Skeletal muscle tissue (tissue), 4 donors: ENCODE results near the gene P4HB. TPM values are rescaled to one million over a fixed set of nuclear protein-coding genes. Genes with fewer than 3 reads are reported as not detected.

Experiments used
- H3K27ac ChIP-seq: one replicate; pipeline ENCODE4 v1.7.0; 2013; ENCODE audit warnings: mild to moderate bottlenecking, low read depth, low read length, inconsistent platforms
- H3K27me3 ChIP-seq, 3 donors: one replicate each; pipeline ENCODE4 v1.7.0; 2013; ENCODE audit warnings: low read length in 3 of 3; ENCODE audit not compliant: control insufficient read depth in 3 of 3, insufficient read depth in 3 of 3
- H3K36me3 ChIP-seq, 3 donors: one replicate each; pipeline ENCODE4 v1.7.0; 2013; ENCODE audit warnings: low read length in 3 of 3; ENCODE audit not compliant: control insufficient read depth in 3 of 3, insufficient read depth in 3 of 3
- H3K4me1 ChIP-seq, 3 donors: one replicate each; pipeline ENCODE4 v1.7.0; 2013; ENCODE audit warnings: low read length in 3 of 3, mild to moderate bottlenecking in 3 of 3; ENCODE audit not compliant: control insufficient read depth in 3 of 3, insufficient read depth in 3 of 3
- H3K4me3 ChIP-seq, 3 donors: one replicate each; pipeline ENCODE4 v1.7.0; 2013; ENCODE audit warnings: low read length in 3 of 3
- H3K9ac ChIP-seq, 3 donors: one replicate each; pipeline ENCODE4 v1.7.0; 2013; ENCODE audit warnings: low read length in 3 of 3, mild to moderate bottlenecking in 3 of 3, moderate library complexity in 2 of 3, low read depth in 1 of 3
- H3K9me3 ChIP-seq, 3 donors: one replicate each; pipeline ENCODE4 v1.7.0; 2013; ENCODE audit warnings: low read length in 3 of 3; ENCODE audit not compliant: control insufficient read depth in 3 of 3
- total RNA-seq: library from RNA; depleted of rRNA; stranded (reverse); fragments of >200 nt; gene quantifications from one replicate; pipeline ENCODE4 v1.2.3, GENCODE V29; 2014
- donor health status: Osteomylitis.

P4HB gene
- total RNA-seq, 1 donor from 2014 or later: 264 TPM

DNA sequence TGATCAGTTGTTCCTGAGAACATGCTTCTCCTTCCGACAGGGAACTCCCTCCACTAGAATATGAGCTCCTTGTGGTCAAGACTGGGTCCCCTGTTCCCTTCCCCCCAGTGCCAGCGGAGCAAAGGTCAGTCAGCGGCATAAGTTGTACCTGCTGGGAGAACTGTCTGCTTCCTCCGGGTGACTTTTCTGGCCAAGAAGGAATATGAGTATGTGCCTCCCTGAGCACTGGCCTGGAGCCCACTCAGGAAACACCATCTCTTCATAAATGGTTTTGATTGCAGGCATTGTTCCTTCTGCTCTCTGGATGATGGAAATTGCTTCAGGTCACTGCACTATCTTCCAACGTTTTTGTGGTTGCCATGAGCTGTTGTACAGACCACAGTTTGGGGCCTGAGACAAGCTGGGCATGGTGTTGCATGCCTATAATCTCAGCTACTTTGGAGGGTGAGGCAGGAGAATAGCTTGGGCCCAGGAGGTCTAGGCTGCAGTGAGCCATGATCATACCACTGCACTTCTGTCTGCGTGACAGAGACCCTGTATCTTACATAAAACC is 2.9 kb upstream of the P4HB start:
- peaks cover 60 to 72% (median 61%) of the 10 kb centered on the region in 3 donors for H3K4me1 ChIP-seq
- H3K27ac ChIP-seq: peak overlapping the region; percentile 7
- peaks cover 15 to 18% (median 17%) of the 10 kb centered on the region in 3 donors for H3K36me3 ChIP-seq
- H3K9ac ChIP-seq: peak overlapping the region in 2 of 3 donors; percentile 22 to 51
- no peaks in the 10 kb centered on the region for H3K27me3 ChIP-seq
- peak overlapping the region in 1 of 3 donors; percentile 13 for H3K4me3 ChIP-seq
- no peaks in the 10 kb centered on the region for H3K9me3 ChIP-seq

DNA sequence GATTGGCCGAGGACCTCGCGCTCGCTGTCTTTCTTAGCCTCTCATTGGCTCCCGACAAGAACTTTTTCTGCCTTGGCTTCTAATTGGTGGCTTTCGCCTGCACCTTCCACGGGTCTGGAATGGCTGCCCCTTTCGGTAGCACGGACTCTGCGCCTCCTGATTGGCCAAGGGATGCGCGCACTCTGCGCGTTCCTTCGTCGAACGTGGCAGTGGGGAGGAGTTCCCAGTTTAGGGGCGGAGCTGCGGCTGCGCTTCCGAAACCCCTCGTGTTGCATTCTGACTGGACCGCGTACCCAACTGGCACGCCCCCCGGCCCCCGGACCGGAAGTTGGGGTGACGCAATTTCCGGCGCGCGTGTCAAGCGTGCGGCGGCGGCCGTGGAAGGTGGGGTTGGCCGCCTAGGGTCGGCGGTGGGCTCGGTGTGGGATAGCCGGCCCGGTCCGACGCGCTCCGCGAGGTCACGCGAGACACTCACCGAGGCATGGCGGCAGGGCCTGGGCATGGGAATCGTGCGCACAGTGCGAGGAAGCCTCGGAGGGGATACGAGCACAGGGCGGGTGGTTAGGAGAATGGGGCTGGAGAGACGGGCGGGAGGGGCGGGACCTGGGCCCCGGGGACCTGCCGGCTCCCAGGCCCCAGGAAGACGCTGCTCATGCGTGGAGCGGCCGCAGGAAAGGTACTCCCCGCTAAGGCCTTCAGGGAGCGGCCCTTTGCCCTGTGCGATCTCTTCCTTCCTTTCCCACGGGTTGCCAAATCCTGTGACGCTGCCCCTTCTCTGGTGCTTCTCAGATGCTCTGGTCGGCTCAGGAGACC is 627 bp upstream of the P4HB start:
- Histone ChIP-seq H3K4me3 (peak overlapping the region; percentile 66 to 91 (median 89)), H3K27ac (peak overlapping the region; percentile 80), H3K27me3 (no peaks in the 10 kb centered on the region), H3K4me1 (peaks cover 54 to 59% (median 56%) of the 10 kb centered on the region in 3 donors), H3K9ac (peak overlapping the region; percentile 78 to 93 (median 86)), H3K36me3 (peaks cover 19 to 21% (median 20%) of the 10 kb centered on the region in 3 donors), H3K9me3 (no peaks in the 10 kb centered on the region)

DNA sequence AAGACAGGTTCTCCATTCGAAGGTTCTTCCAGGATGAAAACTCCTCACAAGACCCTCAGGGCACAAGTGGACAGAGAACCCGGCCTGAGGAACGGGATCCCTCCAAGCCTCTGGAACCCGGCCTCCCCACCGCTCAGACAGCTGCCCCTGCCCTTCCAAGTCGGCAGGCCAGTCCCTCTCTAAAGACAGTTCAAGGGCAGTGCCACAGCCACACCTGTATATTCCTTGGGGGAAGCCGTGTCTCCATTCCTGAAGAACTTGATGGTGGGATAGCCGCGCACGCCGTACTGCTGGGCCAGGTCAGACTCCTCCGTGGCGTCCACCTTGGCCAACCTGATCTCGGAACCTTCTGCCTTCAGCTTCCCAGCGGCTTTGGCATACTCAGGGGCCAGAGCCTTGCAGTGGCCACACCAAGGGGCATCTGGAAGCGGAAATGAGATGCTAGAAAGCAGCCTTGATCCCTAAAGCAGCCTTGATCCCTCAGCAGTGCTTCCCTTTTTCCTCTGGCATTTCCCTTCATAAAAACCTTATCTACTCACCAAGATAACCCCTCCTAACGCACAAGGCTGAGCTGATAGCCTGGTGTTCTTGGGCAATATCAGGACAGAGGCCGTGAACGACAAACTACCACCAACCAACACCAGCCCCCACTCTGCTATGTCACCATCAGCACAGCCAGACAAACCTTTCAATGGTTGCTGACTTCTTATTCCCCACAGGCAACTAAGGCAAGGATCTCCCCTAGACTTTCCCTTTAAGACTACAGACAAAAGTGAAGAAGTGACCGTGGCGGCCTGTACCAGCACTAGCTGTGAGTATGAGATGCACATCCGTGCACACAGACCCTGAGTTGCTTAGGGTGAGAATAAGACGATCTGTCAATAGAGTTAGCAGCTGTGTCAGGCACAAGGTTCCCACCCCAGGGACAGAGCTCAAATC is 1.1 kb downstream of the P4HB start:
- H3K9me3 ChIP-seq: no peaks in the 10 kb centered on the region
- H3K9ac ChIP-seq: peak overlapping the region; percentile 73 to 92 (median 89)
- peaks cover 27 to 33% (median 31%) of the 10 kb centered on the region in 3 donors for H3K36me3 ChIP-seq
- H3K4me3 ChIP-seq: peak overlapping the region; percentile 73 to 87 (median 80)
- H3K27ac ChIP-seq: peak overlapping the region; percentile 87
- H3K27me3 ChIP-seq: no peaks in the 10 kb centered on the region
- H3K4me1 ChIP-seq: peaks cover 57 to 69% (median 61%) of the 10 kb centered on the region in 3 donors

- Histone ChIP-seq H3K9ac (peak overlapping the region; percentile 73 to 92 (median 89)), H3K27ac (peak overlapping the region; percentile 87), H3K4me3 (peak overlapping the region; percentile 39 to 87 (median 80)), H3K27me3 (no peaks in the 10 kb centered on the region), H3K4me1 (peaks cover 49 to 62% (median 52%) of the 10 kb centered on the region in 3 donors), H3K36me3 (peaks cover 35 to 38% (median 35%) of the 10 kb centered on the region in 3 donors), H3K9me3 (no peaks in the 10 kb centered on the region)
Observed at GRCh38 chr17:81858170-81858966, 2.0 kb downstream of the P4HB start.

DNA sequence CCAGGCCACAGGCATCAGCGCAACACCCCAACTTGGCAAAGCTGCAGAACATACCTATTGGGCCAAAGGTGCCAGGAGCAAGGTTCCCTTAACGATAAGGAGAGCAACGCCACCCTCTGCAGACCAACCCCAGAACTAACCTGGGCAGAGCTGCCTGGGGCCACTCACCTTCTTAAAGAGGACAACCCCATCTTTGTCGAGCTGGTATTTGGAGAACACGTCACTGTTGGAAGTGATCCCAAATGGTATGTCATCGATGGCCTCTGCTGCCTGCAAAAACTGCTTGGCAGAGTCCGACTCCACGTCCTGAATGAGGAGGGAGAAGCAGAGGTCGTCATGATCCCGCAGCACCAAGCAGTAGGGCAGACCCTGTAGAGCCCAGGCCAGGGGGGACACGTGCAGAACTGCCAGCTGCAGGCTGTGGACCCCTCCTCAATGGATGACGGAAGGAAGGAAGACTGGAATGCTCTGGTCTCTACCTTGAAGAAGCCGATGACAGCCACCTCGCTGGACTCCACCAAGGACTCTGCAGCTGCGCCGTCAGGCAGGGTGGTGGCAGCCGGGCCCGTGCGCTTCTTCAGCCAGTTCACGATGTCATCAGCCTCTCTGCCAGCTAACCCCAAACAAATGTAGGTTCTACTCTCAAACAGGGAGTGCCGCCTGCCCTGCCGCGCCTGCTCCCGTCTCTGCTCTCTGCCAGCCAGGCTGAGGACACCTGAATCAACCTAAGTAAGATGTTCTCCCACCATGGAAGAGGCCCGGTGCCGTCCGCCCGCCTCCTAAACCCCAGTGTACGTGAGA is 5.2 kb downstream of the P4HB start:
- Histone ChIP-seq H3K9ac (peak overlapping the region in 1 of 3 donors; percentile 62), H3K9me3 (no peaks in the 10 kb centered on the region), H3K27me3 (no peaks in the 10 kb centered on the region), H3K4me1 (peaks cover 30 to 45% (median 37%) of the 10 kb centered on the region in 3 donors), H3K36me3 (peaks cover 55 to 60% (median 57%) of the 10 kb centered on the region in 3 donors), H3K27ac (no peak overlapping the region), H3K4me3 (no peak overlapping the region)

DNA sequence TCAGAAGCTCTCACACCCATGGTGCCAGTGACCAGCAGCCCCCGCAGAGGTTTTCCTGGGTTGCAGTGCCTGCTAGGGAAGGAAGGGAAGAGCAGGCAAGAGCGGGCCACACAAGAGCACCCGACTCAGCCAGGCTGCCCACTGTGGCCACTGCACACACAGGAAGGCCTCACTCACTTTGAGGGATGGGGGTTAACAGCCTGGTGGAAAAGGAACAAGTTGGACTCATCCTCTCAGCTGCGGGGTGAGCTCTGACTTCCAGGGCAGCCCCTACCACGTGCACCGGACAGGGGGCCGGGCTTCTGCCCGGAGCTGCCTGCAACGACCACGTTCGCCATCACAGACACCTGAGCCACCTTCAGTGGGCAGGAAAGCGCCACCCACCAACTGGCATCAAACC is 8.1 kb downstream of the P4HB start:
- H3K4me1 ChIP-seq: peaks cover 7 to 20% (median 13%) of the 10 kb centered on the region in 3 donors
- no peak overlapping the region for H3K4me3 ChIP-seq
- peaks cover 42 to 48% (median 44%) of the 10 kb centered on the region in 3 donors for H3K36me3 ChIP-seq
- no peak overlapping the region for H3K27ac ChIP-seq
- H3K9me3 ChIP-seq: no peaks in the 10 kb centered on the region
- H3K9ac ChIP-seq: no peak overlapping the region
- no peaks in the 10 kb centered on the region for H3K27me3 ChIP-seq

- Histone ChIP-seq H3K27me3 (no peaks in the 10 kb centered on the region), H3K4me1 (peaks cover 7 to 20% (median 13%) of the 10 kb centered on the region in 3 donors), H3K27ac (no peak overlapping the region), H3K36me3 (peaks cover 49 to 55% (median 51%) of the 10 kb centered on the region in 3 donors), H3K9ac (no peak overlapping the region), H3K9me3 (no peaks in the 10 kb centered on the region), H3K4me3 (no peak overlapping the region)
Observed at GRCh38 chr17:81851423-81851822, 8.9 kb downstream of the P4HB start.

GRCh38 chr17:81849457-81849856 is 10.9 kb downstream of the P4HB start:
- H3K4me1 ChIP-seq: peaks cover 0 to 4% (median 0%) of the 10 kb centered on the region in 3 donors
- no peak overlapping the region for H3K27ac ChIP-seq
- peaks cover 59 to 63% (median 62%) of the 10 kb centered on the region in 3 donors for H3K36me3 ChIP-seq
- no peak overlapping the region for H3K4me3 ChIP-seq
- H3K9me3 ChIP-seq: no peaks in the 10 kb centered on the region
- H3K9ac ChIP-seq: no peak overlapping the region
- H3K27me3 ChIP-seq: no peaks in the 10 kb centered on the region
